ENCODE measurements around the gene SCUBE3.

Gene SCUBE3

GRCh38 chr6:35275744-35276260 is 62.0 kb downstream of the SCUBE3 start:
- no peak for DNase-seq

GRCh38 chr6:35278708-35279107 is 65.0 kb downstream of the SCUBE3 start:
- DNase-seq: no peak

- DNase-seq: no peak
Observed at GRCh38 chr6:35280903-35281302, 67.1 kb downstream of the SCUBE3 start.

GRCh38 chr6:35282472-35282871 is 68.7 kb downstream of the SCUBE3 start:
- DNase-seq: no peak

- DNase-seq: no peak
Observed at GRCh38 chr6:35283361-35283760, 69.6 kb downstream of the SCUBE3 start.

- no peak for DNase-seq
Observed at GRCh38 chr6:35287671-35288396, 74.1 kb downstream of the SCUBE3 start.

GRCh38 chr6:35288834-35289233 is 75.1 kb downstream of the SCUBE3 start:
- no peak for DNase-seq

GRCh38 chr6:35291491-35291890 is 77.7 kb downstream of the SCUBE3 start:
- DNase-seq: no peak

DNA sequence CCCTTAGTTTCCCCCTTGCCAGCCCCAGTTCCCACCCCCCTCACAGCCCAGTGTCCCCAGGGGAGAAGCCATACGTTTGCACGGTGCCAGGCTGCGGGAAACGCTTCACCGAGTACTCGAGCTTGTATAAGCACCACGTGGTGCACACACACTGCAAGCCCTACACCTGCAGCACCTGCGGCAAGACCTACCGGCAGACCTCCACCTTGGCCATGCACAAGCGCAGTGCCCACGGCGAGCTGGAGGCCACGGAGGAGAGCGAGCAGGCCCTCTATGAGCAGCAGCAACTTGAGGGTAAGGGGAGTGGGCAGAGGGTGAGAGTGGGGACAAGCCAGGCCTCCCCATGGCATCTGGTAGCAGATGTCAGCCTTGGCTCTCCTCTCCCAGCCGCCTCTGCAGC is 78.7 kb downstream of the SCUBE3 start:
- DNase-seq: no peak

GRCh38 chr6:35293681-35294080 is 79.9 kb downstream of the SCUBE3 start:
- no peak for DNase-seq

GRCh38 chr6:35294308-35294945 is 80.7 kb downstream of the SCUBE3 start:
- peak; percentile 57 for DNase-seq

GRCh38 chr6:35295036-35295435 is 81.3 kb downstream of the SCUBE3 start:
- DNase-seq: no peak

DNA sequence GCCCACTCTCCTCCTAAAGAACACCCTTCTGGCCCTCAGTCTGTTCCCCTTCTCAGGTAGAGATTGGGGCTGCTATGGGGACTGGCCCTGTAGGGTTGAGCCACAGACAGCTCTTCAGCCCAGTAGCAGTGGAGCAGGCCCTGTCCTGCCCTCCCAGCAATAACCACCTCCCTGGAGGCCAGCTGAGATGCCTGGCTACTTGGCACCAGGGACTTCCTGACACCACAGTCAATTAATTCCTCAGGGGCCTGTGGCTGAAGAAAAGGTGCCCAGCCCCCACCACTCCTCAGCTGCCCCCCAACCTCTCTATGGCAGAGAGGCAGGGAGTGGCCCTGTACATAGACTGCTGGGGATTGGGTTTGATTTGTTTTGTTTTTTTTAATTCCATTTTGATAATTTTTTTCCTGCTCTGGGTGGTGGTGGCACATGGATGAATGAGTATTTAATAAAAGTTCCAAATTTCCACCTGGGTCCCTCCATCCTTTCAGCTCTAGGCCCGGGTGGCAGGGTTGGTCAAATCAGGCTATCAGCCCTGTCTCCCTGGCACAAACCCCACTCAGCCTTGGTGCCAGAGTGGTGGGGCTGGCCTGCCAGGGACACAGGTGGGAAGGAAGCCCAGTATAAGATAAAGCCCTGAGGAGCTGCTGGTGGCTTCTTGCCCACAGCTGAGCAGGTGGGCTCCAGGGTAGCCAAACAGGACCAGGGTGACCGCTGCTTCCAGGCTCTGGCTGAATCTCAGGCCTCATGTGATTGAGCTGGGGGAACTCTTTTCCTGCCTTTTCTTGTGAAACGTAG is 82.0 kb downstream of the SCUBE3 start:
- no peak for DNase-seq

DNA sequence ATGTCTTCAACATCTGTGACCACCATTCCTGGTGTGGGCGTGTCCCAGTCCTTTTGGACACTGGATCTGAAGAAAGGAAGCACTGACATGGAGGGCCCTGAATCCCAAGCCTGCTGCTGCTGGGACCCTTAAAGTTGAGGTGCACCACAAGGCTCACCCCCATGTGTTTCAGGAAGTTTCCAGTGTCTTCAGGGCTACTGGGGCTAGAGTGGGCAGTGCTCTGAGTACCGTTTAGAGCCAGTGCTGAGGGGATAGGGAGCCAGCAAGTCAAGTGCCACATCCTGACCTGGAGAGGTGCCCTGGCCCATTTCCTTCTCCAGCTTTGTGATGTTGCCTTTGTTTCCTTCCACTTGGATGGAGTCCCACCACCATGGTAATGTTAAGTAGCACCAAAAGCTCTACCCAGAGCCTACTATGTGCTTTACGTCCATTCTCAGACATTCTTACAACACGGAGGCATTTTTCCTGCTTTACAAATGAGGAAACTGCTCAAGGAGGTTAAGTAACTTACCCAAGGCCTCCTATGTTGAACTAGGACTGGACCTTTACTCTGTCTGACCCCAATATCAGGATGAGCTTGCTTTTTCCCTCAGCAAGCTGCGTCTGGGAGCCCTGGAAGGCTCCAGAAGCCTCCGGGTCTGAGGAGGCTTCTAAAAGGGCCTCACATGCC is 83.3 kb downstream of the SCUBE3 start:
- DNase-seq: no peak

GRCh38 chr6:35297601-35298481 is 84.1 kb downstream of the SCUBE3 start, which contains the start of gene DEF6:
DEF6 (plus strand) TSS chr6:35297818; CDS start chr6:35297857, 39 bp downstream.
- peak; percentile 48 for DNase-seq

DNA sequence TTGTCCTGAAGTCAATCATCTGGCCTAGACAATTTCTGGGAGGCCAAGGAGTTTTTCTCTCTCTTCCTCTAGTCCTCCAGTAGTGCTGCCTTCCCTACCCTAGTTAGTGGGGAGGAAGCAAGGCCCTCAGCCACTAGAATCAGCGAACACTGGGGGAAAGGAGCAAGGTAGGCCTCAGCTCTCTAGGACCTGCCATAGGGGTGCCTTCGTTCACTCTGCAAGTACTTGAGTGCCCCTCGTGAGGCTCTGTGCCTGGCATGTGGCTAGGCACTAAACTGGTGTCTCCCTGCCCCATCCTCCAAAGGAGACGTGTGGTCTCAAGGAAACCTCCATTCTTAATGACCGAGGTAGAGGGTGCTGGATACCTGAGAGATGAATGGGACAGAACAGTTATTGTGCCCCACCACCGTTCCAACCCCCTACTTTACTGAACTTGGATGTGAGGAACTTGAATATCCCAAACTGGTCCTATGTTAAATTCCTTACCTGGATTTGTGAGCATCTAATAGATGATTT is 84.9 kb downstream of the SCUBE3 start:
- no peak for DNase-seq

DNA sequence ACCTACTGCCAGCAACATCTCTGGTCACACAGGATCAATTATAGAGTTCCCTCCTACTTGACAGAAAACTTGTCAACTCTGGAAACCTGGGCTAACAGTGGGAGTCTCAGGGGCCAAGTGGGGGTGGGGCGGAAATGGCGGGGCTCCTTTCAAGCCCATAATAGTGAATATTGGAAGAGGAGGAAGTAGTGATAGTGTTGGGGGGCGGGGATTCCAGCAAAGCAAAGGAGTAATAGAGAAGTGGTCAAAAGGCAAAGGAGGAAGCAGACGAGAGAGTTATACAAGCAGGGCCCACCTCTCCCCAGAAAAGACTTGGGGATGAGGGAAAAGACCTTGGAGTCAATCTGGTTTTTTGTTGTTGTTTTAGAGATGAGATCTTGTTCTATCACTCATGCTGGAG is 85.9 kb downstream of the SCUBE3 start:
- DNase-seq: no peak

GRCh38 chr6:35300848-35301247 is 87.1 kb downstream of the SCUBE3 start:
- no peak for DNase-seq

All from COR-L47 (cell line).